Activated naive CD8-positive, alpha-beta T cell (primary cell): ENCODE data around the gene NR5A1.

Experiments used
- H3K27ac Mint-ChIP-seq: one replicate; pipeline ENCODE4 v1.8.0; 2021; ENCODE audit warnings: mixed read lengths
- H3K27me3 Mint-ChIP-seq: one replicate; pipeline ENCODE4 v1.8.0; 2021; ENCODE audit warnings: mixed read lengths
- H3K36me3 Mint-ChIP-seq: one replicate; pipeline ENCODE4 v1.8.0; 2021; ENCODE audit warnings: mixed read lengths
- H3K4me1 Mint-ChIP-seq: one replicate; pipeline ENCODE4 v1.8.0; 2021; ENCODE audit warnings: low read depth, mixed read lengths
- H3K4me3 Mint-ChIP-seq: one replicate; pipeline ENCODE4 v1.8.0; 2021; ENCODE audit warnings: mild to moderate bottlenecking, mixed read lengths
- H3K9me3 Mint-ChIP-seq: one replicate; pipeline ENCODE4 v1.8.0; 2021; ENCODE audit warnings: low read depth, mixed read lengths

The NR5A1 gene

DNA sequence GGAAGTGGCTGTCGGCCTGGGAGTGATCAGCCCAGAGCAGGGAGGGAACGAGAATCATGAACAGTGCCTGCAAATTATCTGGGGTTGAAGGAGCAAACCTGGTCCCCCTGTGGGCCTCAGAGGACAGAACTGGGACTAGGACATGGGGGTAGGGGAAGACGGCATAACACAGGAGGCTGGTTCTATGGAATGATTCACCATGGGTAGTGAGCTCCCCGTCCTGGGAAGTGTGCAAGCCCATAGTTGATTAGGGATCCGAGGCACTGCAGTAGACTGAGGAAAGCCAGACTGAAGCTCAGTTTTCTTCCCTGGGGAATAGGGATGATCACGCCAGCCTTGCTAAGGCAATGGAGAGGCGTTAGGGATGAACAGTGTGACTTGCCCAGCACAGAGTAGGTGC is 51.4 kb downstream of the NR5A1 start:
- H3K36me3 Mint-ChIP-seq: no peaks in the 10 kb centered on the region
- no peak overlapping the region for H3K27ac Mint-ChIP-seq
- H3K4me1 Mint-ChIP-seq: peaks cover 1% of the 10 kb centered on the region
- no peaks in the 10 kb centered on the region for H3K9me3 Mint-ChIP-seq
- peaks cover 7% of the 10 kb centered on the region for H3K27me3 Mint-ChIP-seq
- no peak overlapping the region for H3K4me3 Mint-ChIP-seq

DNA sequence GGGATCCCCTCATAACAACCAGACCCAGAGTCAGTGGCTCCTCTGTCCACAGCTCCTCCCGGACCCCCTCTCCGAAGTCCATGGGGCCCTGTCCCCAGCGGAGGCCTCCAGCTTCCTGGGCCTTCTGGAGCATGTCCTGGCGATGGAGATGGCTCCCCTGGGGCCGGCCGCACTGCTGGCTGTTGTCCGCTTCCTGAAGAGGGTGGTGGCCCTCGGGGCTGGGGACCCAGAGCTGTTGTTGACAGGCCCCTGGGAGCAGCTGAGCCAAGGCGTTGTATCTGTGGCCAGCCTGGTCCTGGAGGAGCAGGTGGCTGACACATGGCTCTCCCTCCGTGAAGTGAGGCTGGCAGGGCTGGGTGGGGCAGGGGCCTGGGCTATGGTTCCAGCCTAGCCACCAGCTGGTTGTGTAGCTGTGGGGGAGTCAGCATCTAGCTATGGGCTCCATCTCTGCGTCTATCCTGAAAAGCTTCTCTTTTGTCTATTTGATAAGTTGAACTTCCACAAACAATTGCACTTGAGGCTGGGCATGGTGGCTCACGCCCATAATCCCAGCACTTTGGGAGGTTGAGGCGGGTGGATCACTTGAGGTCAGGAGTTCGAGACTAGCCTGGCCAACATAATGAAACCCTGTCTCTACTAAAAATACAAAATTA is 52.3 kb downstream of the NR5A1 start:
- H3K27me3 Mint-ChIP-seq: peaks cover 10% of the 10 kb centered on the region

DNA sequence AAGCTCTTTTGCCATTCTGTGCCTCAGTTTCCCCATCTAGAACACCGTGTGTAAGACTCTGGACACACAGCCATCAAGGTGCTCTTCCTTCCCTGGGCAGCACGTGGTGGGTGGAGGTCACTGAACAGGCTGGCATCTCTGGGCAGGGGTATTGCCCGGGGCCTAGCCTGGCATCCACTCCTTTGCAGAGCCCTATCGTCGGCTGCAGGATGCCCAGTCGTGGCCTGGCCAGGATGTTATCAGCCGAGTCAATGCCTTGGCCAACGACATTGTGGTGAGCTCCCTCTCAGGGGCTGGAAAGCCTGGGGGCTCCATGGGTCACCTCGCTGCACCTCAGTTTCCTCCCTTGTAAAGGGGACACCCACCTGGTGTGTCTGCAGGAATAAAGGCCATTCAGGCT is 52.9 kb downstream of the NR5A1 start:
- H3K36me3 Mint-ChIP-seq: no peaks in the 10 kb centered on the region
- peaks cover 12% of the 10 kb centered on the region for H3K27me3 Mint-ChIP-seq
- peaks cover 1% of the 10 kb centered on the region for H3K4me1 Mint-ChIP-seq
- H3K4me3 Mint-ChIP-seq: no peak overlapping the region
- H3K9me3 Mint-ChIP-seq: no peaks in the 10 kb centered on the region
- H3K27ac Mint-ChIP-seq: no peak overlapping the region

More for the DNA sequence above, 52.3 kb downstream of the NR5A1 start:
- Mint-ChIP-seq H3K36me3 (no peaks in the 10 kb centered on the region), H3K9me3 (no peaks in the 10 kb centered on the region), H3K27ac (no peak overlapping the region), H3K4me1 (peaks cover 1% of the 10 kb centered on the region), H3K4me3 (no peak overlapping the region)

DNA sequence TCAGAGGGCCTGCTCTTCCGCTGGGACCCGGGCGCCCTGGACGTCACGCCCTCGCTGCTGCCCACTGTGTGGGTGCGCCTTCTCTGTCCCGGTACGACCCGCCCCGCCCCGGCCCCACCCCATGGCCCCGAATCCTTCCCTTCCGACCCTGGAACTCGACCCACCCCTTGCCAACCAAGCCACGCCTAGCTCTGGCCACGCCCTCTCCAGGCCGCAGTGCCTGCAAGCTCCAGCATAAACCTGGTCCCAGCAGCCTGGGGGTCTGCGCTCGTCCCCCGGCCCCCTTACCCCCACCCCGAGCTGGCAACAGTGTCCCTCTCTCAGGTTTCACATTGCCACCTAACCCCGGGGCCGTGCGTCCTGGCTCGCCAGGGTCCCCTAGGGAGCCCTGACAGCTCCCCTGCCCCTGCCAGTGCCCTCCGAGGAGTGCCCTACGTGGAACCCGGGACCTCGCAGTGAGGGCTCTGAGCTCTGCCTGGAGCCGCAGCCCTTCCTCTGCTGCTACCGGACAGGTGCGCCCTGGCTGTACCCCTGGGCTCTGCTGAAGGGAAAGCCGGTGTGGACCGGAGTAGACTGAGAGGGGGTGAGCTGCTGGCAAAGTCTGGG is 53.5 kb downstream of the NR5A1 start:
- Mint-ChIP-seq H3K4me1 (peaks cover 1% of the 10 kb centered on the region), H3K27me3 (peaks cover 12% of the 10 kb centered on the region), H3K9me3 (no peaks in the 10 kb centered on the region), H3K4me3 (no peak overlapping the region), H3K36me3 (no peaks in the 10 kb centered on the region), H3K27ac (no peak overlapping the region)

DNA sequence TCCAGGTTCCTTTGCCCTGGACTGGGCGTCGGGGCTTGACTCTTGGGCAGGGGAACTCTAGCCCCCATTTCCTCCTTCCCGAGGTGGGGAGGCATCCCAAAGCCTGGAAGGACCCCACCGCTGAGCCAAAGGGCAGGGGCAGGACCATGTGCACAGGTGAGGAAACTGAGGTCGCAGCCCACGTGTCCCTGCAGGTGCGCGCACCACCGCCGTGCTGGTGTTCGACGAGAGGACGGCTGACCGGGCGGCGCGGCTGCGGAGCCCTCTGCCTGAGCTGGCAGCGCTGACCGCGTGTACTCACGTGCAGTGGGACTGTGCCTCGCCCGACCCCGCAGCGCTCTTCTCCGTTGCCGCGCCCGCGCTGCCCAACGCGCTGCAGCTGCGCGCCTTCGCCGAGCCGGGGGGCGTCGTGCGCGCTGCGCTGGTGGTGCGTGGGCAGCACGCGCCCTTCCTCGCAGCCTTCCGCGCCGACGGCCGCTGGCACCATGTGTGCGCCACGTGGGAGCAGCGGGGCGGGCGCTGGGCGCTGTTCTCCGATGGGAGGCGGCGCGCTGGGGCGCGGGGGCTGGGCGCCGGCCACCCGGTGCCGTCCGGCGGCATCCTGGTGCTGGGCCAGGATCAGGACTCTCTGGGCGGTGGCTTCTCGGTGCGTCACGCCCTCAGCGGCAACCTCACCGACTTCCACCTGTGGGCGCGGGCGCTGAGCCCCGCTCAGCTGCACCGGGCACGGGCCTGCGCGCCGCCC is 54.2 kb downstream of the NR5A1 start:
- Mint-ChIP-seq H3K9me3 (no peaks in the 10 kb centered on the region), H3K36me3 (no peaks in the 10 kb centered on the region), H3K4me1 (peaks cover 1% of the 10 kb centered on the region), H3K4me3 (no peak overlapping the region), H3K27ac (no peak overlapping the region), H3K27me3 (peaks cover 12% of the 10 kb centered on the region)

DNA sequence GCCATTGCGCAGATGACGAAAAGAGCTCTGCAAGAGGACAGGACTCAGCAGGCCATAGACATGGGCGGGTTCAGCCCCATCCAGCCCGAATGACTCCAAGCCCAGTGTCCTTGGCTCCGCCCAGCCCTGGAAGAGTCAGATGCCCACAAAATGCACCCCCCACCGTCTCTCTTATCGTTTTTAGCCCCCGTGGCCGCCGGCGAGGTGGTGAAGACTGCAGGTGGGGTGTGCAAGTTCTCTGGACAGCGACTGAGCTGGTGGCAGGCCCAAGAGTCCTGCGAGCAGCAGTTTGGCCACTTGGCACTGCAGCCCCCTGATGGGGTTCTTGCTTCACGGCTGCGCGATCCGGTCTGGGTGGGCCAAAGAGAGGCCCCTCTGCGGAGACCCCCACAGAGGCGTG is 54.9 kb downstream of the NR5A1 start:
- Mint-ChIP-seq H3K27me3 (peaks cover 12% of the 10 kb centered on the region), H3K4me3 (no peak overlapping the region)

DNA sequence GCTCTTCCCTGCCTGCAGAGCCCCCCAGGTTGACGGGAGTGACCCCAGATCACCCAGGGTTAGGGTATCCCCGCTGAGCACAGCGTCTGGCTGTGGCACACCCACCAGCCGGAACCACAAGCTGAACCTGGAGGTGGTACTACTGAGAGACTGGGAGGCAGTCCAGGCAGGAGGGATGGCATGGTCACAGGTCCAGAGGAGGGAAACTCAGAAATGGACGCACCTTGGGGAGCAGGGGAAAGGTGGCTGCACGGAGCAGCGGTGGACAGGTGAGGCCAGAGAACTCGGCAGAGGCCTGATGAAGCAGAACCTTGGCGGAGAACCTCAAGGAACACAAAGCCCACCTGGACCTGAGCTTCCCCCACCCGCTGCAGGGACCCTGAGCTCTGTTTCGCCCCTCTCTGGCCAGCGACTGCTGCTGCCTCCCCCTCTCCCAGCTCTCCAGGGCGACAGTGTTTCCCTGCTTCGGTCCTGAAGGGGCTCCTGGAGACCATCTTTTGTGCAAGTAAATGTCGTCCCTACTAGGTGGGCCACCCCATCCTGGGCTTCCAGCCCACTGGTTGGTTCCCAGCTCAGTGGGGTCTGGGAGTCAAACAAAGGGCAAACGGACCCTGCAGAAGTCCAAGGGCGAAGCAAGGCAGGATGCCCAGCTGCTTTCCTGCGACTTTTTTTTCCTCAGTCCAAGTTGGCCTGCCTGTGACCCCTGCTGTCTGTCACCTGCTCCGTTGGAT is 56.1 kb downstream of the NR5A1 start:
- no peaks in the 10 kb centered on the region for H3K36me3 Mint-ChIP-seq
- H3K4me3 Mint-ChIP-seq: peak overlapping the region; percentile 30
- H3K27ac Mint-ChIP-seq: no peak overlapping the region
- peaks cover 12% of the 10 kb centered on the region for H3K27me3 Mint-ChIP-seq
- H3K9me3 Mint-ChIP-seq: no peaks in the 10 kb centered on the region
- H3K4me1 Mint-ChIP-seq: peaks cover 1% of the 10 kb centered on the region

More for the DNA sequence above, 54.9 kb downstream of the NR5A1 start:
- Mint-ChIP-seq H3K9me3 (no peaks in the 10 kb centered on the region), H3K27ac (no peak overlapping the region), H3K4me1 (peaks cover 1% of the 10 kb centered on the region), H3K36me3 (no peaks in the 10 kb centered on the region)

DNA sequence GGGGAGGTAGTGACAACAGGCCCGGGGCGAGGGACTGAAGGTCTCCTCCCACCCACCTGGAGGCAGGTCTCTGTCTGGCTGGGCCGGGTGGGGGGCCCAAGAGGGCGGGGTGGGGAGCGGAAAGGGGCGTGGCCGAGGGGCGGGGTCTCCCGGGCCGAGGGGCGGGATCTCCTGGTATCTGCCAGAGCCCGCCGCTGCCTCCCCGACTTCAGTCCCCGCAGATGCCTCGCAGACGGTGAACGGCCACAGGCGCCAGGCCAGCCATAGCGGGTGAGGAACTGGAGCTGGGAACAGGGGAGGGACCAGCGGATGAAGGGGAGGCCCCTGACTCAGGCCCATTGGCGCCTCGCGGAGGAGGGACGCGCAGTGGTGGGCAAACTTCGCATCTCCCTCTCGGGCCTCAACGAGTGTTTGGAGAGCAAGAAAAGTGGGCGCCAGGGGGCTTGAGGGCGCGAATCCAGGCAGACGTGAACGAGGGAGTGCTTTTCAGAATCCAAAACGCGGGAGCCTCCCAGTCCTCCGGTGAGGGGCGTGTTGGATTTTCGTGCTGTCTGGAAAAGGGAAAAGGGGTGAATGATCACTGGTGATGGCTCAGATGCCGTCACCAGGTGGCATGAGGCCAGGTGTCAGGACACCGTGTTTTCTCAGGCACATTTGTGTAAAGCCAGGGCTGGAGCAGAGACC is 56.8 kb downstream of the NR5A1 start, which contains the start of gene ADGRD2:
TSS of gene ADGRD2 (plus strand) at position 211 of the 684 bp plus-strand sequence. CDS start 1,216 bp downstream, outside the sequence.
- no peaks in the 10 kb centered on the region for H3K9me3 Mint-ChIP-seq
- no peaks in the 10 kb centered on the region for H3K36me3 Mint-ChIP-seq
- peak within 1 kb of the TSS; percentile 30 for H3K4me3 Mint-ChIP-seq
- peaks cover 1% of the 10 kb centered on the region for H3K4me1 Mint-ChIP-seq
- peaks cover 14% of the 10 kb centered on the region for H3K27me3 Mint-ChIP-seq
- no peak within 1 kb of the TSS for H3K27ac Mint-ChIP-seq

DNA sequence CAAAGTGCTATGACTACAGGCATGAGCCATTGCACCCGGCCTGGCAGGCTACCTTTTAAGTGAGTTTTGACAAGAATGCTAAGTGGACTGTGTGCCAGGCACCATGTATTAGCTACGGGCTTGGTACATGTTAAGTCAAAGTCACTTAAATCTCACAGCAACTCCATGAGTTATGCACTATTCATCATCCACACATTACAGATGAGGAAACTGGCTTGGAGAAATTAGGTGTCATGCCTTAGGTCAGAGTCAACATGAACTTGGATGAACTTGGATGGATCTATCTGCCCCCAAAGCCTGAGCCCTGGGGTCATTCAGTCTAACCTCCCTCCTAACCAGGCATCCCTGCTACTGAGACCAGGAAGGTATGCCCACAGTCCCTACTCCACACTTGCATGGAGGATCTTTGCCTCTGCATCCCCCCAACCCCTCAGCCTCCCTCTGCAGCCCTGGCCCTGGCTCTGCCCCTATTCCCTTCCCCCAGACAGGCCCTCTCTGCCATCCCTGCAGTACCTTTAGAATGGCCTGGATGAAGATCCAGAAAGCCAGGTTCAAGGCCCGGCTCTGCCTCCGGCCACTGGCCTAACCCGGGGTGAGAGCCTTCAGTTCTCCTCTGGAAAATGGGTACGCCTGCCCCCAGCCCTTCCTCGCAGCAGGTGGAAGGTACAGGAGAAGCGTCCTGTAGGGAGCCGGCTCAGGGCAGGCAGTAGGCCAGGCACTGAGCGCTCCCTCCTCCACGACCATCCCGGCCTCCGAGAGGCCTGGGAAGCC is 57.6 kb downstream of the NR5A1 start:
- H3K27ac Mint-ChIP-seq: no peak overlapping the region
- H3K27me3 Mint-ChIP-seq: peaks cover 14% of the 10 kb centered on the region
- no peaks in the 10 kb centered on the region for H3K36me3 Mint-ChIP-seq
- H3K4me1 Mint-ChIP-seq: peaks cover 1% of the 10 kb centered on the region
- no peak overlapping the region for H3K4me3 Mint-ChIP-seq
- no peaks in the 10 kb centered on the region for H3K9me3 Mint-ChIP-seq

DNA sequence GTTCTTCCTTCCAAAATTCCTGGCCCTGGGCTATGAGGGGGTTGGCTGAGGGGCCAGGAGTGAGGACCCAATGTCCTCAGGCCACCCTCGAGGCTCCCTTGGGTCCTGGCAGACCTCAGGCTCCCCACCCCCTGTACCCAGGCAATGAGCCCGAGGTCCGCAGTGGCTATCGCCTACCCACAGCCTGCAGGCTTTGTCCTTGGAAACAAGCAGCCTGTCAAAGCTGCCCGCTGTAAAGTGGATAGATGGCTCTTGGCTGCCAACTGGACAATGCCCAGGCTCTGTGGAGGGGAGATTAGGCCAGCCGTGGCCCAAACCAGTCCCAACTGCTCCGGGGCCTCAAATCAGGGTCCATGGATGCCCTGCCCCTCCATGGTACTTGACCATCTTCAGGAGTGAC is 59.2 kb downstream of the NR5A1 start:
- H3K4me1 Mint-ChIP-seq: no peaks in the 10 kb centered on the region
- H3K9me3 Mint-ChIP-seq: no peaks in the 10 kb centered on the region
- H3K27me3 Mint-ChIP-seq: peaks cover 19% of the 10 kb centered on the region
- H3K4me3 Mint-ChIP-seq: no peak overlapping the region
- no peak overlapping the region for H3K27ac Mint-ChIP-seq
- no peaks in the 10 kb centered on the region for H3K36me3 Mint-ChIP-seq

DNA sequence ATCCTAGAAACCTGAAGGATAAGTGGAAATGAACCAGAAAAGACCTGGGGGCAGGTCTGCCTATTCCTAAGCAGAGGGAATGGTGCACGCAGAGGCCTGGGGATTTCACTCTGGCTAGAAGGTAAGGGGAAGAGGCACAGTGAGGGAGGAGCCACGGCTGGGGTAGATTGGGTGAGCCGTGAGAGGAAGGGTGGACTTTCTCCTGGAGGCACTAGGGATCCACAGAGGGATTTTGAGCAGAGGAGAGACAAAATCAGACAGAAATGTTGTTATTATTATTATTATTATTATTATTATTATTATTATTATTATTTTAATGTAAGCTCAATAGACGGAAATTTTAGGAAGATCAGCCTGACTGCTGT is 59.9 kb downstream of the NR5A1 start:
- Mint-ChIP-seq H3K36me3 (no peaks in the 10 kb centered on the region), H3K27me3 (peaks cover 20% of the 10 kb centered on the region), H3K4me3 (no peak overlapping the region), H3K9me3 (no peaks in the 10 kb centered on the region), H3K27ac (no peak overlapping the region), H3K4me1 (no peaks in the 10 kb centered on the region)

DNA sequence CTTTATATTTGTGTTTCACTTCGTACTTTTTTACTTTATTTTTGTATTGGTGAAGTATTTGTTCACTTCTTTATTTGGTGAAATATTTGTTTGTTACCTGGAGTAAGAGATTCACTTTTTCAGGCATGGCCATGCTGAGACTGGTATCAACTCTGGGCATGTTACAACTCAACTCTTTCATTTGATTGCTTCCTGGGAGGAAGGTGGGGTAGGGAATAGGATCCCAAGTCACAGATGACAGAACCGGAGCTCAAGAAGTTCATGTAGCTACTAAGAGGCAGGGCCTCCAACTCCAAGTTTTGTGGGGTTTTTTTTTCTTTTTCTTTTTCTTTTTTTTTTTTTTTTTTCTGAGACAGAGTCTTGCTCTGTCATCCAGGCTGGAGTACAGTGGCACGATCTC is 63.0 kb downstream of the NR5A1 start:
- Mint-ChIP-seq H3K36me3 (no peaks in the 10 kb centered on the region), H3K27ac (no peak overlapping the region), H3K4me1 (no peaks in the 10 kb centered on the region), H3K9me3 (no peaks in the 10 kb centered on the region), H3K27me3 (peaks cover 16% of the 10 kb centered on the region), H3K4me3 (no peak overlapping the region)

DNA sequence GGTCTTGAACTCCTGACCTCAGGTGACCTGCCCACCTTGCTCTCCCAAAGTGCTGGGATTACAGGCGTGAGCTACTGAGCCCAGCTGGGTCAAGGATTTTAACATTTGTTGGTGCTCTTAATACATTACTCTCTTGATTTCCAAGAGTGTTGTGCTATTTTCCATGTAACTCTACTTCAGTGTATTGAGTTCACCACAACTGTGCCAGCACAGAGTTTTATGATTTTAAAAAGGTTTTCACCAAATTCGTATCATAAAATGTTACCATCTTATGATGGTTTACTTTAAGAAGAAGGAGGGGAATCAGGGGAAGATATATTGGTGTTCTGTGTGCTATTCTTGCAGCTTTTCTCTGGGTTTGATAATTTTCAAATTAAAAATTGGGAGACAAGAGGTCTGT is 63.6 kb downstream of the NR5A1 start:
- no peaks in the 10 kb centered on the region for H3K4me1 Mint-ChIP-seq
- no peaks in the 10 kb centered on the region for H3K9me3 Mint-ChIP-seq
- H3K27ac Mint-ChIP-seq: no peak overlapping the region
- H3K36me3 Mint-ChIP-seq: no peaks in the 10 kb centered on the region
- no peak overlapping the region for H3K4me3 Mint-ChIP-seq
- peaks cover 16% of the 10 kb centered on the region for H3K27me3 Mint-ChIP-seq

DNA sequence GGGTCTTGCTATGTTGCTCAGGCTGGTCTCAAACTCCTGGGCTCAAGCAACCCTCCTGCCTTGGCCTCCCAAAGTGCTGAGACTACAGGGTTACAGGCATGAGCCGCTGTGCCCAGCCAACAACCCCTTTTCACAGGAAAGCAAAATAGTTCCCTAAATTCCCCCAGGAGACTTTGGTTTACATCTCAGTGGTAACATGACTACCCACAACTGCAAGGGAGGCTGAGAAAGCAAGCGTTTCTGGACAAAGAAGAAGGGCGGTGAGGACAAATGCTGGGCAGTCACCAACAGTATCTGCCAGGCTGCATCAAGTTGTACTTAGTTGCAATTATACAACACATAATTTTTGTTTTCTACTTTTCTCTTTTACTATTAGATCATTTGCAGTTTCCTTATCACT is 64.4 kb downstream of the NR5A1 start:
- H3K4me3 Mint-ChIP-seq: no peak overlapping the region

More for the DNA sequence above, 64.4 kb downstream of the NR5A1 start:
- Mint-ChIP-seq H3K27ac (no peak overlapping the region), H3K4me1 (no peaks in the 10 kb centered on the region), H3K36me3 (no peaks in the 10 kb centered on the region), H3K9me3 (no peaks in the 10 kb centered on the region), H3K27me3 (peaks cover 16% of the 10 kb centered on the region)
